NCI-H1436 treated with DMSO at 0.1 percent for 48 hours (cell line): Measurements from ENCODE around the gene DNAJA2.

Source experiments
- DNase-seq: peaks from one replicate; lab custom pipeline; 2025; lab: John Stamatoyannopoulos, UW

The DNAJA2 gene

DNA sequence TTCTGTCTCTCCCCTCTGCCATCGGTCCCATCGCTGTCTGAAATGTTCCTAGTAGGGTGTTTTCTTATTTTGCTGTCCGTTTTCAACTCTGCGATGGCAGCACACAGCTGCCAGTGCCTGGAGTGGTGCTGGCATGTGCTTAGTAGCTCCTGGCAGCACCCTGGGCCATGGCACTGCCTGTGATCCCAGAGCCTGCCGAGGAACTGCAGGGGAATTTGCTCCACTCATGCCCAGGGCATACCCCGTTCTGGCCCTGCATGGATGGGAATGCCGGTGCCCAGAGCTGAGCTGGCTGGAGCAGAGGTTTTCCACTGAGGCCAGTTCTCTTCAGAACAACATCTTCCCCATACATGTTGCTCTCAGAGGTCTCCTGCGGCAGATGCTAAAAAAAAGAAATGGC, 46.2 kb downstream of the DNAJA2 start:
- DNase-seq: no peak

DNA sequence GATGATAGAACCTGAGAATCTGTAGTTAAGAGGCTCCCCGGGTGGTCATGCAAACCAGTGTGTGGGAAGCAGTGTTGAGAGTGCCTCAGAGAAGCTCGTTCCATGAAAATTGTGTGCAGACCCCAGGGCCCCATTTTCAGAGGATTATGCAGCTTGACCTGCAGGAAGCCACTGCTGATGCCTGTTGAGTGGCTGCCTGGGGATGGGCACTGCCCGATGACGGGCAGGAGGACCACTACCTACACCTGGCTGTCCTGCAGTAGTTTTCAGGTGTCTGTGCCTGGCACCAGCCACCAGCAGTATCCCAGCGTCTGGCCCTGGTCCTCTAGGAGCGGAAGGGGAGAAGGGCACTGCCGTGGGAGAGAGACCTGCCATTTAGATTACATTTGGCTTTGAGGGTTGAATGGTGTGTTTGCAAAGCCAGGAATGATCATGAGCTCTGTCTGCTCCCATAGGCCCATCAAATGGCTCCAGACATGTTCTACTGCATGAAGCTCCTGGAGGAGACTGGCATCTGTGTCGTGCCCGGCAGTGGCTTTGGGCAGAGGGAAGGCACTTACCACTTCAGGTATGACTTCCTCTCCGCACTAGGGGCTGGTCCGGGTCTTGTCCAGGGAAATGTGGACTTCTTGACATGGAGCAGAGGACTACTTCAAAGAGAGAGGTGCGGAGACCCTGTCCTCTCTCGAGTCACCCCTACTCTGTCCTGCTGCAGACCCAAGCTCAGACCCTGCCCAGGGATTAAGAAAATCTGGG, 46.8 kb downstream of the DNAJA2 start:
- no peak for DNase-seq

DNA sequence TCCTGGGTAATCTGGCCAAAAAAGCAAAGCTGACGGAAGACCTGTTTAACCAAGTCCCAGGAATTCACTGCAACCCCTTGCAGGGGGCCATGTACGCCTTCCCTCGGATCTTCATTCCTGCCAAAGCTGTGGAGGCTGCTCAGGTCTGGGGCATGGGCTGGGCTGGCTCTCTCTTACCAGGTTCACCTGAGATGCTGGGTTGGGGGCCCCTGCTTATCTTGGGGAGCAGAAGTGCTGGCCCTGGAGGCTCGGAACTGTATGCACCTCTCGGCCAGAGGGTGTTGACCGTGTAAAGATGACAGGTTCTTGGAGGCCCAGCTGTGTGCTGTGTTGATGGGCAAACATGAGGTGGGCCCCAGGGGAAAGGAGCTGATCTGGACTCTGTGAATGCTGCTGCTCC, 49.1 kb downstream of the DNAJA2 start:
- DNase-seq: no peak

DNA sequence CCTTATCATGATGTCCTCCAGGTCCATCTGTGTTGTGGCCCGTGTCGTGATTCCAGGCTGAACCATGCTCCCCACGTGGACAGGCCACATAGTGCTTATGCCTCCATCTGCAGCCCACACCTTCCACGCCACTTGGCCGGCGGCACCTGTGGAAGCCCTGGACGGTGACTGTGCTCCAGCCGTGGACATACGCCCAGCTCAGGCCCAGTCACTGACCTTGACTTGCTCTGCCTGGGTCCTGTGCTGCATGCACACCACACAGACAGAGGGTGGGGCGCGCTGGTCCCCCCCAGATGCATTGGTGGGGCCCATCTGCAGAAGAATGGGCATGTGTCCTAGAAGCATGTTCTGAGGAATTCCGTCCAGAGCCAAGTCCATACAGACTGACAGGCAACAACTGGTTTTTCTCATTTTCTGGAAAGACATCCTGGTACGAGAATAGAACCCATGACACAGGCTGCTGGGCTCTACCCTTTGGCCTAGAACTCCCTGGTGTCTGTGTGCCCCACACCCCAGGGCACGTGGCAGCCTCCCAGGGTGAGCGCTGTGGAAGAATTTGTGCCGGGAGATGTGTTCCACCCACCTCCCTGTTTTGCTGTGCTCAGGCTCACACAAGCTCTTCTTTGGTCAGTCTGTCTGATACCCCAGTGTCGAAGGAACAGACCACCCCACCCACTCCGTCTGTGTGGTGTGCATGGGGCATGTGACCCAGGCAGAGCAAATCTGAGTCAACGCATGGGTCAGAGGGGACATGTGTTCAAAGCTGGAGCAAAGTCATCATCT, 49.8 kb downstream of the DNAJA2 start:
- no peak for DNase-seq

DNA sequence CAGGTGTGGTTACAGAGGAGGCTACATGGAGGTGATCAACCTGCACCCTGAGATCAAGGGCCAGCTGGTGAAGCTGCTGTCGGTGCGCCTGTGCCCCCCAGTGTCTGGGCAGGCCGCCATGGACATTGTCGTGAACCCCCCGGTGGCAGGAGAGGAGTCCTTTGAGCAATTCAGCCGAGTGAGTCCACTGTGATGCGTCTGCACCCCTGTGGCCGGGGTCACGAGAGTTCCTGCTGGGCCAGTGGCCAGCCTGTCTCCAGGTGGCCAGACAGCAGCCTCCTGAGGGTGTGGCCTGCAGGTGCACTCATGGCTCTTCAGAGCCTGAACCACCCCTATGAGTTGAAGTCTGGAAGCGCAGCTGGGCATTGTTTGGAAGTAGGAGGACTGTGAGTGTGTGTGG, 51.2 kb downstream of the DNAJA2 start:
- no peak for DNase-seq

DNA sequence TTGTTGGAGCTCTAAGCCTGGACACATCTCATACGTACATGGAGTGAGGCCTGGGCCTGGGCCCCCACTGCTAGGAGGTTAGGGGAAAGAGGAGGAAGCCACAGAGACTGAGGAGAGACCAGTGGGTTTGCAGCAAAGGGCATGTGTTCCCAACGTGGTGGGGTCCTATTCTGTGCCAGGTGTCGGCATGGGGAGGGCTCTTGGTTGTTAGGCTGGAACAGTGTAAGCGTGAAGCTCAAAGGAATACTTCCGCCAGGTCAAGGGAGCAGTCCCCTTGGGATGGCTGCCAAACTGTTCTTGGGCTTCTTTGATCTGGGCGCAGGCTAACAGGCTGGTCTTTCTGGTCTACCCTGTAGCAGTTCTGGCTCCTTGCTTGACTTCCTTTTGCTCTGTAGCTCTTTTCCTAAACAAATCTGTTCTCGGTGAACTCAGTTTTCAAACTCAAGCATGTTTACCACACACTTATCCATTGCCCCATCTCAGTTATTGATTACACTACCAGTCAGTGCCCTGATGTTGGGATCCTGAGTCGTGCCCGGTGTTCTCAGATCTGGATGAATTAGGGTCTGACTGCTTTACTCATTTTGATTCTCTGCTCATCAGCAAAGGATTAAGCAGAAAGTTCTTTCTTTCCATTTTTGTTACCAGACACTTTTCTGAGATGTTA, 52.9 kb downstream of the DNAJA2 start:
- no peak for DNase-seq

DNA sequence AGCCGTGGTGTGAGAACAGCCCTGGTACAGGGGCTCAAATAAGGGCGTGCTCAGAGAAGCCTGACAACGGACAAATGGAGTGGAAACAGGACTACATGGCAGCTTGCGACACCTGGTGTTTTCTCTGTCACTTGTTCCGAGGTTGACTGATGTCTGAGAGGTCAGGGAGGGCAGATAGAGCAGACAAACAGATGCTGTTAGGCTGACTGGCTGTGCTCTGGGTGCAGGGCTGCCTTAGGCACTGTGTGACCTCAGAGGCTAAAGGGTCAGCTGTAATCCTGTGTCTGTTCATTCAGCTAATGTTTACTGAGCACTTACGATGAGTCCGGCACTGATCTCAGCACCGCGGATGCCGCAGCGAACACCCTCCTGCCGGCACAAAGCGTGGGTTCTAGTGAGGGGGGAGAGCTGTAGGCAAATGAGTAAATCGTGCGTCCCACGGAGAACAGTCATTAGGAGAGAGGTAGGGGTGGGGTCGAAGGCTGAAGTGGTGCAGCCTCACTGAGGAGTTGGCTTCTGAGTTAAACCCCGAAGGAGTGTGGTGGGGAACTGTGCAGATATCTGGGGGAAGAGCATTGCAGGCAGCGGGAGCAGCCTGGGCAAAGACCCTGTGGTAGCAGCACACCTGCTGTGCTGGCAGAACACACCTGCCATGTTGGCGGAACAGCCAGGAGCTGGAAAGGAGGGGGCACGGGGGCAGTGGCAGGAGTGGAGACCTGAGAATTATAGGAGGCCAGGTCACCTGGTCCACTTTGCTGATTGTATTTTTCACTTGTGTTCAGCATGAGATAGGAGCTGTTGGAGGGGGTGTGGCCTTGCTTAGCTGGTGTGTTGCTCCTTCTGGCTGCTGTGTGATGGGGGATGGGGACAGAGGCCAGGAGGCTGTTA, 54.3 kb downstream of the DNAJA2 start:
- no peak for DNase-seq

DNA sequence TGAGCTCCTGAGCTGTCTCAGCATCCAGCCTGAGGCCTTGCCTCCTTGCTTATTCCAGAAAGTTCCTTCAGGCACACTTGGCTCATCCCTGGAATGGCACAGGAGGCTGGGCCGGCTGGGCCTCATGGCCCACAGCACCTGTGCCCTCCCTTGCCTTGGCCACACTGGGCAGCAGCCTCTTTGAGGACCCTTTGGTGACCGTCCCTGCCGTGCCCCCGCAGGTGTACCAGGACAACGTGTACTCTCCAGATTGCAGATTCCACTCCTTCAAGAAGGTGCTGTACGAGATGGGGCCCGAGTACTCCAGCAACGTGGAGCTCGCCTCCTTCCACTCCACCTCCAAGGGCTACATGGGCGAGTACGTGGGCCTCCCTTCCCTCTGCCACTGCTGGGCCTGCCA, 55.1 kb downstream of the DNAJA2 start:
- no peak for DNase-seq

DNA sequence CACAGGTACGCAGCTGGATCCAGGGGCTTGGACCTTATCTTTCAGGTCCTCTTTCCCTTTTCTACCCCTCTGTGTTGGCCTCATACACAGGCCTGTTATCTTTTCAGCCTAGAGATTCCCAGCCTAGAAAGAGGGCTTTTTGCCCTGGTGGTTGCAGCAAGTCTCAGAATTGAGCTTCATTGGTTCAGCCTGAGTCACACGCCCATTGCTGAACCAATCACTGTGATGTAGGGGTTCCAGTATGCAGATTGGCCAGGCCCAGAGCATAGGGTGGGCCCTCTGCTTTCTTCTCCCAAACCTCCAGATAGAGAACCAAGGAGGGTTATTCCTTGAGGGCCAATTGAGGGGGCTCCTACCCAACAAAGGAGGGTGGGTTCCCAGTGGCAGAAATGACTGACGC, 56.5 kb downstream of the DNAJA2 start:
- no peak for DNase-seq

DNA sequence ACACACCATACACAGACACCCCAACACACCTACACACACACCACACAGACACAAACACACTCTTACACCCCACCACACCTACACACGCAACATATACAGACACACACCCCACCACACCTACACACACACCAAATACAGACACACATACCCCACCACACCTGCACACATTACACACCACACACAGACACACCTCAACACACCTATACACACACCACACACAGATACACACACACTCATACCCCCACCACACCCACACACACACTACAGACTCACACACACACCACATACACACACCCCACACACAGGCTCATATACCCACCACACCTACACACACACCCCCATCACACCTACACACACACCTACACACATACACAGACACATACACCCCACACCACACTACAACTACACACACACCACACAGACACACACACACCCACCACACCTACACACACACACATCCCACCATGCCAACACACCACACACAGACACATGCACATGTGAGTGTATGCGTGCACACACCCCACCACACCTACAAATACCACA, 57.9 kb downstream of the DNAJA2 start:
- DNase-seq: no peak

DNA sequence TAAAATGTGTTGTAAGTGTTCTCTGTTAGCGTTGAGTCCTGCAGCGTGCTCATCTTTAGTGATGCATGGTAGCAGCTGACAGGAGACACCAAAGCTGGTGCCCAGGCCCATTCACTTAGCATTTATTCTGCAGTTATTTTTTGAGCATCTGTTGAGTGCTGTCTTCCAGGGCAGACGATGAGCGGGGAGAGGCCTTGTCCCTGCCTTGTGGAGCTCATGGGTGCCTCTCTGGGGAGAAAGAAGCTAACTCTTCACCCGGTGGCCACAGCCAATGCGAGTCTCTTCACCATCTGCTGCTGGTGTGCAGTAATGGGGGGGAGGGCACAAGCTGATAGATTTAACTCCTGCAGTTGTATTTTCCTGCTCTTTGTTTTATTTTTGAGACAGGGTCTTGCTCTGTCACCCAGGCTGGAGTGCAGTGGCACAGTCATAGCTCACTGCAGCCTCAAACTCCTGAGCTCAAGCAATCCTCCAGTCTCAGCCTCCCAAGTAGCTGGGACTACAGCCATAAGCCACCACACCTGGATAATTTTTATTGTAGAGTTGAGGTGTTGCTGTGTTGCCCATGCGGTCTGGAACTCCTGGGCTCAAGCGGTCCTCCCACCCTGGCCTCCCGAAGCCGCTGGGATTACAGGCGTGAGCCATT, 58.8 kb downstream of the DNAJA2 start:
- no peak for DNase-seq

DNA sequence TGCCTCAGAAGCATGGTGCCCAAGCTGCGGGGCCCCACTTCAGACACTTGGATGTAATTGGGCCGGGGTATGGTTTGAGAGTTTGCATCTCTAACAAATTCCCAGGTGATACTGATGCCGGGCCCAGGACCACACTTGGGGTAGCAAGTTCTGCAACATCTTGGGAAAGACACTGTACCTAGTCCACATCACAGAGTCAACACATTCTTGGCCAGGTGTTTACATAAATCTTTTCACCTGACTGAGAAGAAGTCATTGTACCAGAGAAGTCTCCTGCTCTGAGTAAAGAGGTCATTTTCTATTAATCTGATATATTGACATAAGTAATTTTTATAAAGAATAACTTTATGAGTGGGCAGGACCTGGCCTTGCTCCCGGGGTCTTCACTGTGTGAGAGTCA, 61.8 kb downstream of the DNAJA2 start:
- DNase-seq: no peak

DNA sequence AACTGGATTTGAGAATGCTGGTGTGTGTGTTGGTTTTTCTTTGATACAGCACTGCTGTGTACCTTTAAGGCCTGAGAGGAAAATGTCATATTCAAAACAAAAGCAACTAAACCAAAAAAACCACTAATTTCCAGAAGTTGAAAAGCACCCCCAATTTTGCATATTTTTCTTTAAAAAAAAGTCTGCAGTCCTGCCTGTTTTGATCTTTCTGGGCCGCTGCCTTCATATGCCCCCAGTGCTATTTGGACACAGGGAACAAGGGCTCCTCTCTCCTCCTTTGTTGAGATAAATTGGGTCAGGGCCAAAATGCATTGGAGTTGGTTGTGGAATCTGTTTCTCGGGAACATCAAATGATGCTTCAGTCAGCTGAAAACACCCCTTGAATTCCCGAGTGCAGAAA, 62.4 kb downstream of the DNAJA2 start:
- DNase-seq: no peak

DNA sequence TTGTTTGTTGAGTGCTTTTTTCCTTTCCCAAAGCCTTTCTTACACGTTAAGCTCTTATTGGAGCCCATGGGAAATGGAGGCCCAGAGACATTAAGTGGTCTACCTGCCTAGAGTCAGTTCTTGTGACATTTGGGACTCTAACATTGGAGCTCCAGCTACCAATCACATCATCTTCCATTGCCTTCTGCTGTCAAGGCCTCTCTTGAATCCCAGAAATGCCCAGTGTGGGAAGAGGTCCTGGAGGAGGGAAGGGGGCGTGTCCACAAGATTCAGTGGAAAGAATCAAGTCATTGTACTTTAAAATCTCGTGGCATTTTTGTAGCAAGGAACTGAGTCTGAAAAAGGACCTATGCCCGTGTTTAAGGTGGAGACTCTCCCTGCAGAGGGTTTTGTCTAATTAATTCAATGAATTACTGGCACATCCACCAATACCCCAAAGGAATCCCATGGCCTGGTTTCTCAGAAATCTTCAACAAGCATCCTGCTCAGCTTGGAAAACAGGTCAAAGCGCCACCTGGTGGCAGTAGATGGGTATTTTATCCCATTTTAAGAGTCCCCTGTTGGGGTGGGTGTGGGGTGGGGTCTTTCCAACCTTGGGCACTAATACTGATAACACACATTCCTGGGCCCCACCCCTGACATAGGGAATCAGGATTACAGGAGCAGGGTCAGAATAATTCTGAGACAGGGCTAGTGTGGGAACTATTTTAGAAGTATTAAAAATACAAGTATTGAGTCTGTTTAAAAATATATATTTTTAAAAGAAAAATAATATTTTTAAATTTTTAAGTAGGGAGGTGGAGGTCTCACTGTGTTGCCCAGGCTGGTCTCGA, 64.7 kb downstream of the DNAJA2 start:
- DNase-seq: no peak

DNA sequence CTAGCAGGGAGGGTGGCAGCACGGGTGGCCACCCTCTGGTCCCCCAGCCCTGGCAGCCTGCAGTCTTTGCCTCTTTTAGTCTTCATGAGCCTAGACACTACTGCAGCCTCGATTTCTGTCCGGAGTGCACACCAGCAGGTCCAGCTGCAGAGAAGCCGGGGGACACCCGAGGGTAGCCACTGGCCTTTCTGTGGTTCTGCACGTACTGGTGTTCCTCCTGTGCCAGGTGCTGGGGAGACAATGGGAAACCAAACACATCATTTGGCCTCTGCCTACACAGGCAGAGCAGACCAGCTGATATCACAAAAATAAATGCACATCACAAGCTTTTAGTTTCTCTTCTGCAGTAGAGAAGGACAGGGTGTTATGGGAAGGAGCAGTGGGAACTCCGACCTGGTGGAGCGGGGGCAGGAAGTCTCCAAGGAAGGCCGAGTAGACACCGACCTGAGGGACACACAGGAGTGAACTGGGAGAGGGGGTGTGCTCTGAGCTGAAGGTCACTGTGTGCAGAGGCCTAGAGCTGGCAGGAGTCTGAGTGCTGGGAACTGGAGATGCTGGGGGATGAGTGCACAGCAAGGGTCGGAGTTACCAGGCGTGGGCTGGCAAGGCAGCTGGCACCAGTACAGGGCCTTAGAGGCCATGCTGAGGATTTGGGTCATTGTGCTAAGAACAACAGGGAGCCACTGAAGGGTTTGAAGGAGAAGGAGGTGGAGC, 66.3 kb downstream of the DNAJA2 start:
- no peak for DNase-seq

DNA sequence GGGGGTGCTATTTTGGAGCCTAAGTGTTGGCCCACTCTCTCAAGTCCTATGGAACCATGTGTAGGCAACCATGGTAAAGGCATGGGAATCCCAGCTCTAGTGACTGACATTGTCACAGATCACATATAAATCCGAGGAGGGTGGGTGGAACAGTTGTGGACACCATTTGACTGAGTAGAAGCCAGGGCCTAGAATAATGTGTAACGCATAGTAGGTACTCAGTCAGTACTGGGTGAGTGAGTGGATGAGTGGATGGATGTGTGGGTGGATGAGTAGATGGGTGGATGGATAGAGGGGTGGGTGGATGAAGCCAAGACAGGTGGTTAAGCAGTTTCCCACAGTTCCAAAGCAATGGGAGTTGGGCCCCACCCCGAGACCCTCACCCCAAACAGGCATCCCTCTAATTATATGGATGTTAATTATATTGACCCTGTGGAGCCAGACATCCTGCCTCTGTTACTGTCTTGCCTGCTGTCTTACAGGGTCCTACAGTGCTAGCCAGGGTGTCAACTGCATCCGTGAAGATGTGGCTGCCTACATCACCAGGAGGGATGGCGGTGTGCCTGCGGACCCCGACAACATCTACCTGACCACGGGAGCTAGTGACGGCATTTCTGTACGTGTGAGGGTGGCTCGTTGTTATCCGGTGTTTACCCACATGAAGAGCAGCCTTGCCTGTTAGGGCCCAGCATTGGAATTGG, 67.0 kb downstream of the DNAJA2 start:
- DNase-seq: no peak
